ENCODE data around the gene KIF3A.

DNA sequence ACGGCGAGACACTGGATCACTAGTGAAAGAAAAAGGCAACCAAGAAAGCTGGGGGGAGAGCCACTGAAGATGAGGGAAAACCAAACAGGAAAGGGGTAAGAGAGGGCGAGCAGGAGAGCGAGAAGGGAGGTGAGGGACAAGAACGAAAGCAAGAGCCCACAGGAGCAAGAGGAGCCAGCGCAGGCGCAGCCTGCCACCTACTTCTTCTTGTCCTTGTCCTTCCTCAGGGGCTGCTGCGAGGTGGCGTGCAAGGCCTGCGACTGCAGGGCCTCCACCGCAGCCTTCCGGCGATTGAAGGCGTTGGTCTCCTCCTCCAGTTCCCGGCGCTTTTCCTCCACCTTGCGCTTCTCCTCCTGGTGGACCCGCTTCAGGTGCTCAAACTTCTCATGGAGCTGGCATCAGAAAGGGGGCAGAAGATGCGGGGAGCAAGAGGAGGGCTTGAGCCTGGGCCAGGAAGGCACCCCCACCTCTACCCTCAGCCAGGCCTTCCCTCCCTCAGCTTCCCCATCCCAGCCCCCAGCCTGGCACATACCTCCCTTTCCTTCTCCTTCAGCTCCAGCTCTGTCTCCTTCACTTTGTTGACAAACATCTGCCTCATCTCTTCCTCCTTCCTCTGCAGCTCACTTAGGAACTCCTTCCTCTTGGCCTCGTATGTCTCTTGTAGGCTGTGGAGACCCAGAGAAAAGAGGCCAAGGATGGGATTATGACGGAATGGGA, 23.4 kb upstream of the KIF3A start:
- no peak for TF ChIP-seq ZNF274 (IDR thresholded peaks at IDR 0.05; ENCODE audit: low read length)
- TF ChIP-seq ZNF274 (tag by site-specific recombination; IDR thresholded peaks at IDR 0.05; ENCODE audit: borderline replicate concordance): no peak
- TF ChIP-seq, protein P1, sequence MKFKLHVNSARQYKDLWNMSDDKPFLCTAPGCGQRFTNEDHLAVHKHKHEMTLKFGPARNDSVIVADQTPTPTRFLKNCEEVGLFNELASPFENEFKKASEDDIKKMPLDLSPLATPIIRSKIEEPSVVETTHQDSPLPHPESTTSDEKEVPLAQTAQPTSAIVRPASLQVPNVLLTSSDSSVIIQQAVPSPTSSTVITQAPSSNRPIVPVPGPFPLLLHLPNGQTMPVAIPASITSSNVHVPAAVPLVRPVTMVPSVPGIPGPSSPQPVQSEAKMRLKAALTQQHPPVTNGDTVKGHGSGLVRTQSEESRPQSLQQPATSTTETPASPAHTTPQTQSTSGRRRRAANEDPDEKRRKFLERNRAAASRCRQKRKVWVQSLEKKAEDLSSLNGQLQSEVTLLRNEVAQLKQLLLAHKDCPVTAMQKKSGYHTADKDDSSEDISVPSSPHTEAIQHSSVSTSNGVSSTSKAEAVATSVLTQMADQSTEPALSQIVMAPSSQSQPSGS (tag by site-specific recombination; IDR thresholded peaks at IDR 0.05; ENCODE audit: low read depth): no peak
- no peak for TF ChIP-seq ZNF768 (tag by site-specific recombination; IDR thresholded peaks at IDR 0.05)
- no peak for TF ChIP-seq MEIS1 (CRISPR knock-in tag; IDR thresholded peaks at IDR 0.05; ENCODE audit: borderline replicate concordance)
- TF ChIP-seq, protein P2, sequence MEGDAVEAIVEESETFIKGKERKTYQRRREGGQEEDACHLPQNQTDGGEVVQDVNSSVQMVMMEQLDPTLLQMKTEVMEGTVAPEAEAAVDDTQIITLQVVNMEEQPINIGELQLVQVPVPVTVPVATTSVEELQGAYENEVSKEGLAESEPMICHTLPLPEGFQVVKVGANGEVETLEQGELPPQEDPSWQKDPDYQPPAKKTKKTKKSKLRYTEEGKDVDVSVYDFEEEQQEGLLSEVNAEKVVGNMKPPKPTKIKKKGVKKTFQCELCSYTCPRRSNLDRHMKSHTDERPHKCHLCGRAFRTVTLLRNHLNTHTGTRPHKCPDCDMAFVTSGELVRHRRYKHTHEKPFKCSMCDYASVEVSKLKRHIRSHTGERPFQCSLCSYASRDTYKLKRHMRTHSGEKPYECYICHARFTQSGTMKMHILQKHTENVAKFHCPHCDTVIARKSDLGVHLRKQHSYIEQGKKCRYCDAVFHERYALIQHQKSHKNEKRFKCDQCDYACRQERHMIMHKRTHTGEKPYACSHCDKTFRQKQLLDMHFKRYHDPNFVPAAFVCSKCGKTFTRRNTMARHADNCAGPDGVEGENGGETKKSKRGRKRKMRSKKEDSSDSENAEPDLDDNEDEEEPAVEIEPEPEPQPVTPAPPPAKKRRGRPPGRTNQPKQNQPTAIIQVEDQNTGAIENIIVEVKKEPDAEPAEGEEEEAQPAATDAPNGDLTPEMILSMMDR (tag by site-specific recombination; IDR thresholded peaks at IDR 0.05): no peak
- TF ChIP-seq, protein P3, sequence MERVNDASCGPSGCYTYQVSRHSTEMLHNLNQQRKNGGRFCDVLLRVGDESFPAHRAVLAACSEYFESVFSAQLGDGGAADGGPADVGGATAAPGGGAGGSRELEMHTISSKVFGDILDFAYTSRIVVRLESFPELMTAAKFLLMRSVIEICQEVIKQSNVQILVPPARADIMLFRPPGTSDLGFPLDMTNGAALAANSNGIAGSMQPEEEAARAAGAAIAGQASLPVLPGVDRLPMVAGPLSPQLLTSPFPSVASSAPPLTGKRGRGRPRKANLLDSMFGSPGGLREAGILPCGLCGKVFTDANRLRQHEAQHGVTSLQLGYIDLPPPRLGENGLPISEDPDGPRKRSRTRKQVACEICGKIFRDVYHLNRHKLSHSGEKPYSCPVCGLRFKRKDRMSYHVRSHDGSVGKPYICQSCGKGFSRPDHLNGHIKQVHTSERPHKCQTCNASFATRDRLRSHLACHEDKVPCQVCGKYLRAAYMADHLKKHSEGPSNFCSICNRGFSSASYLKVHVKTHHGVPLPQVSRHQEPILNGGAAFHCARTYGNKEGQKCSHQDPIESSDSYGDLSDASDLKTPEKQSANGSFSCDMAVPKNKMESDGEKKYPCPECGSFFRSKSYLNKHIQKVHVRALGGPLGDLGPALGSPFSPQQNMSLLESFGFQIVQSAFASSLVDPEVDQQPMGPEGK (tag by site-specific recombination; IDR thresholded peaks at IDR 0.05): no peak

Measured in HEK293 (cell line).